Esophagus squamous epithelium (tissue), 4 donors: ENCODE results near the gene NHLH1.

Experiments used
- CTCF ChIP-seq, 6 experiments: fragments of 450-650 bp in 4 of 6; fragments of 200-600 bp in 2 of 6; sonication (generic) in 2 of 6; IDR thresholded peaks; one replicate each; pipeline ENCODE4 v1.5.1; 2016 to 2019; ENCODE audit warnings: antibody characterized with exemption in 6 of 6, mild to moderate bottlenecking in 4 of 6, moderate library complexity in 4 of 6
- POLR2A ChIP-seq, 4 donors: fragments of 450-650 bp; IDR thresholded peaks; one replicate each; pipeline ENCODE4 v1.6.1; 2017; ENCODE audit warnings: antibody characterized with exemption in 4 of 4, mild to moderate bottlenecking in 4 of 4, moderate library complexity in 3 of 4

GRCh38 chr1:160409486-160409885 lies 42.6 kb downstream of the NHLH1 start:
- TF ChIP-seq CTCF (IDR thresholded peaks at IDR 0.05) (no peak), POLR2A (IDR thresholded peaks at IDR 0.05) (no peak)
